Left cardiac atrium (tissue), 4 donors: ENCODE measurements around the gene JADE2. TPM values are rescaled to one million over a fixed set of nuclear protein-coding genes. Genes with fewer than 3 reads are reported as not detected.
A peak's percentile ranks its signal among the peaks of the same experiment; 100 is the strongest.
"Not testable (repeated sequence)": the region's sequence is repeated elsewhere in the genome, so short reads cannot be mapped to it uniquely, and the experiment has no call there.

ENCODE experiments used
- ATAC-seq, 2 donors: fragments of 200-7000 bp; cut with Tn5 transposase; one replicate each; pipeline ENCODE4 v1.9.1; 2020; ENCODE audit warnings: mild to moderate bottlenecking in 2 of 2, moderate library complexity in 2 of 2
- DNase-seq: peaks from one replicate; pipeline ENCODE4 v3.0.0-alpha.2; 2020
- intact Hi-C, 2 donors: fragments of 100-400 bp; cut with DNase I; formaldehyde crosslinking; loops; one replicate each; pipeline versions ENCODE4 v1.14.1 to v1.15.1; 2022 to 2023
- long read RNA-seq: library from polyadenylated mRNA; unstranded; transcript quantifications from one replicate; pipeline ENCODE4 v2.0.0, GENCODE V29; 2021
- total RNA-seq, 2 donors: library from RNA; stranded (reverse); fragmentation: NEBNext Ultra II Directional; extraction: Animal tissue kit (Norgen Biotek cat#: 25700); gene quantifications; one replicate each; pipeline ENCODE4 v1.2.1, GENCODE V29; 2021
- donor health status: DM: no; HTN: yes; CAD: no.
- donor health status: DM: no; HTN: yes; CAD: no; lungs with severe emphysema.
- donor health status: DM: yes; HTN: yes; CAD: no.
- donor health status: Dilated cardiomyopathy.

Gene JADE2
- 10 to 100 TPM; 34.7 to 49.0 TPM for total RNA-seq
- long read RNA-seq, full-length matches to known transcripts = 1 of 18 reads
- long read RNA-seq, partial matches to known transcripts = 6 of 18 reads
- long read RNA-seq, other reads (novel, unspliced or antisense) = 11 of 18 reads

GRCh38 chr5:134524826-134525682 lies at the start of gene JADE2:
JADE2 (plus strand) TSS chr5:134525670; CDS start chr5:134535858, 10,188 bp downstream.
- intact Hi-C loops = loop anchor here (1.0 to 5.0 kb wide), 5 partner anchors 52 to 153 kb away; partner anchors contain the start of genes CDKN2AIPNL (in 1 of the 2) and UBE2B (in 1 of the 2)
- ATAC-seq (peak; percentile 47 to 51), DNase-seq (peak; percentile 78)

DNA sequence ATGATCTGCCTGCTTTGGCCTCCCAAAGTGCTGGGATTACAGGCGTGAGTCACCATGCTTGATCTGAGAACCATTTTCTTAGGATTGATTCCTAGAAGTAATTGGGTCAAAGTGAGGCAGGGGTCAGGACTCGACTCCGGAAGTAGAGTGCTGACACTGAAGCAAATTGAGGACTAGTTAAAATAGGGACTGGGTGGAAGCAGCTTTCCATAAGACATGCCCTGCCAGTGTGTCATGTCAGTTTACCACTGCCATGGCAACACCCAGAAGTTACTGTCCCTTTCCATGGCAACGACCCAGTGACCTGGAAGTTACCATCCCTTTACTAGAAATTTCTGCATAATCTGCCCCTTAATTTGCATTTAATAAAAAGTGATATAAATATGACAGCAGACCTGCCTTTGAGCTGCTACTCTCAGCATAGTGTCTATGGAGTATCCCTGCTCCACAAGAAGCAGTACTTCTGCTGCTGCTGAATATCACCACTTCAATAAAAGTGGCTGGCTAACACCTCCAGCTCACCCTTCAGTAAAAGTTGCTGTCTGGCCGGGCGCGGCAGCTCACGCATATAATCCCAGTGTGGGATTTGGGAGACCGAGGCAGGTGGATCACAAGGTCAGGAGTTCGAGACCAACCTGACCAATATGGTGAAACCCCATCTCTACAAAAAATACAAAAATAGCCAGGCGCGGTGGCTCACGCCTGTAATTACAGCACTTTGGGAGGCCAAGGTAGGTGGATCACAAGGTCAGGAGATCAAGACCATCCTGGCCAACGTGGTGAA lies 47.8 kb upstream of the JADE2 start:
- DNase-seq (no peak), ATAC-seq (no peak)
- intact Hi-C loops = no loop called here

- ATAC-seq (no peak), DNase-seq (no peak)
- intact Hi-C loops = no loop called here
Measured at GRCh38 chr5:134479839-134480238, 45.6 kb upstream of the JADE2 start.

- intact Hi-C loops = no loop called here
- DNase-seq = no peak
- ATAC-seq = no peak
Measured at GRCh38 chr5:134489227-134489944, 36.1 kb upstream of the JADE2 start.

DNA sequence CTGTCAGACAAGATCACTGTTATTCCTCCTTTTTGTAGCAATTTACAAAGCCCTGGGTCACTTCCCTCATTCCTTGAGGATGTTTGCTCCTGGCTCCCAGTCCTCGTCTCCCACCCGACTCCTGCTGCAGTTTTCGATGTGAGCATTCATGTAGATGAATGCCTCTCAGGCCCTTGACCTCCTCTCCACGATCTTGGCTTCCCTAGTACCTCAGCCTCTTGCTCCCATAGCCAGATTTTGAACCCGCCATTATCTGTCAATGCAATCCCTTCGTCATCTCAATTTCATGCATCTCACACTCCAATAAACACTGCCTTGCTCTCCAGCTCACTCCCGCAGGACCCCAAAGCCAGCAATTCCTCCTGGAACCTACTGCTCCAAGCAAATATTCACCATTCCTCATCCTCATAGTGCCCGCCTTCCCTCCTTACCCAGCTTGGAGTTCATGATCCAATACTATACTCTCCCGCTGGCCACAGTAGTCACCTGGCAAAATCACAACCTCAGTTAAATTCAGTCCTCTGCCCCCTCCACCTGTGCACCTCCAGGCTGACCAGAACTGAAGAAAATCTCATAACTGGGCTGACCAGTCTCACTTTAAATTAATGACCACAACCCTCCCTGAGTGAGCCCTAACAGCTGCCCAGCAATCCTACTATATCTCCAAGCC lies 35.1 kb upstream of the JADE2 start:
- intact Hi-C loops = no loop called here
- ATAC-seq (no peak), DNase-seq (no peak)

GRCh38 chr5:134490925-134491271 lies 34.6 kb upstream of the JADE2 start:
- ATAC-seq = no peak
- no peak for DNase-seq
- intact Hi-C loops = no loop called here

DNA sequence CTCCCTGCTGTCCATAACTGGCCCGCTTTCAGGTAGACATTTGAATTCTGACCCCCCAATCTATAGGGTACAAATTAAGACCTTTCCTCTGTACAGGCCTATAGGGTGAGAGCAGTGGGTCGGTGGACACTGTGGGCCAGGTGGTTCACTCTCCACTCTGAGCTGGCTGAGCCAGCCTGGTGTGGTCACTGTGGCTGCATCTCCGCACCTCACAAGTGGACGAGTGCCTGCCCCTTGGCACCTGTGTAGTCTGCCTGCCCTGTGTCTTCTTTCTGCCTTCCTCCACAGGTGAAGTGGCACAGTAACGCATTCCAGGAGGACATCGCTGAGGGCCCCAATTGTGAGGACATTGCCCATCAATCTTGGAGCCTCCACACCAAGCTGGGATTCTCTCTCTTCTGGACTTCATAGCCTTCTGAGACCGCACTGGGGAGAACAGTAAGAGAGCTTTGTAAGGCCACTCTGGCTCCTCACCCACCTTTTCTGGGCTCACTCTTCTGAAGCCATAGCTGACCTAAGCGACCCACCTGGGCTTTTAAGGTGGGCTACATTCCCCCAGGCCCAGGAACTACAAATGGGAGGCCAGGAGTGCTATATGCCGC lies 33.5 kb upstream of the JADE2 start:
- intact Hi-C loops = no loop called here
- ATAC-seq (no peak), DNase-seq (no peak)

DNA sequence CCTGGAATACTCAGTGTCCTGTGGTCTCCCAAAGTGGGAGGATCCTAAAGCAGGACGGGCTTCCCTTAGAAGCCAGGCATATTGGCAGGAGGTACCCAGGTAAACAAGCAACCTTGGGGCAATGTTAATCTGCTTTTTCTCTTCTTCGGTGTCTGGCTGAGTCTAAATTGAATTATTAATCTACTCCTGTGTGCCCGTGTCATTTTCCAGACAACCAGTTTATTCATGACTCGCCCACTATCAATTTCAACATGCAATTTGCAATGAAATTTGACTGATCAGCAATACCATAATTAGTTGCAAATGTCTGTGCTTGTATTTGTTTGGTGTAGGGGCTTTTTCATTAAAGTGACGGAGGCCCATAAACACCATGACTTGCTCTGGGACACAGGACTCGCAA lies 32.9 kb upstream of the JADE2 start:
- ATAC-seq = no peak
- intact Hi-C loops = no loop called here
- no peak for DNase-seq

GRCh38 chr5:134493461-134494055 lies 31.9 kb upstream of the JADE2 start:
- DNase-seq (no peak), ATAC-seq (no peak)
- intact Hi-C loops = no loop called here

DNA sequence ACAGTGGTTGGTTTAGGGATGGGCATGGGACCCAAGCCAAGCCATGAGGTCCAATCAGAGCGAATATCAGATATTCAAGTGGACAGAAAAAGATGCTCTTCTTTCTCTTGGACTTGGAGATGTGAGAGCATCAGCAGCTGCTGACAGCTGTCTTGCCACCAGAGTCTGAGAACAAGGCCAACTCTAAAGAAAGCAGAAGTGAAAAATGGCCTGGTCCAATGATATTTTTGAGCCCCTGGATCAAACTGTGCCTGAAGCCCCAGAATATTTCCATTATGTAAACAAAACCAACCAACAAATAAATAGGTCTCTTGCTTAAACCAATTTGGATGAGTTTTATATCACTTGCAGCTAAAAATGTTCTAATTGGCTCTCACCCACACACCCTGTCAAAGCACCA lies 30.7 kb upstream of the JADE2 start:
- intact Hi-C loops = no loop called here
- DNase-seq = no peak
- ATAC-seq = no peak

DNA sequence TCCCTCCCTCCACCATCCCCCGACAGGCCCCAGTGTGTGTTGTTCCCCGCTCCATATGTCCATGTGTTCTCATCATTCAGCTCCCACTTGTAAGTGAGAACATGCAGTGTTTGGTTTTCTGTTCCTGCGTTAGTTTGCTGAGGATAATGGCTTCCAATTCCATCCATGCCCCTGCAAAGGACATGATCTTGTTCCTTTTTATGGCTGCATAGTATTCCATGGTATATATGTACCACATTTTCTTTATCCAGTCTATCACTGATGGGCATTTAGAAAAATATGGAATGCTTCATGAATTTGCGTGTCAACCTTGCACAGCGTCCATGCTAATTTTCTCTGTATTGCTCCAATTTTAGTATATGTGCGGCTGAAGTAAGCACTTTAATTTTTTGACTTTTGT lies 25.6 kb upstream of the JADE2 start:
- intact Hi-C loops, ATAC-seq, DNase-seq: not testable (repeated sequence)

- ATAC-seq = no peak
- DNase-seq = no peak
- intact Hi-C loops = no loop called here
Measured at GRCh38 chr5:134500699-134501430, 24.6 kb upstream of the JADE2 start.

DNA sequence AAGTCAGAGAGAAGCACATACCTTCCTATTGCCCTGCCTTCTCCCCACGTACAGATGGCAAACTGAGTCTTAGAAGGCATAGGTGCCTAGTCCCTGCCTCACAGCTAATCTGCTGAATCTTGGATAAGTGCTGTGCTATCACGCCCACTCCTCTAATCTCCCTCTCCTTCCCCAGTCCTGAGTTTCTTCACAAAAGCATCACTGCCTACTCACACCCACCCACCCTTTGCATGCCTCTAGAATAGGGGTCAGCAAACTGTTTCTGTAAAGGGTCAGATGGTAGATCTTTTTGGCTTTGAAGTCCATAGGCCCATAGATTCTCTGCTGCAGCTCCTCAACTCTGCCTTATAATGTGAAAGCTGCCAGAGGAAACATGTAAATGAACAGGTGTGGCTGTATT lies 23.2 kb upstream of the JADE2 start:
- intact Hi-C loops = no loop called here

DNA sequence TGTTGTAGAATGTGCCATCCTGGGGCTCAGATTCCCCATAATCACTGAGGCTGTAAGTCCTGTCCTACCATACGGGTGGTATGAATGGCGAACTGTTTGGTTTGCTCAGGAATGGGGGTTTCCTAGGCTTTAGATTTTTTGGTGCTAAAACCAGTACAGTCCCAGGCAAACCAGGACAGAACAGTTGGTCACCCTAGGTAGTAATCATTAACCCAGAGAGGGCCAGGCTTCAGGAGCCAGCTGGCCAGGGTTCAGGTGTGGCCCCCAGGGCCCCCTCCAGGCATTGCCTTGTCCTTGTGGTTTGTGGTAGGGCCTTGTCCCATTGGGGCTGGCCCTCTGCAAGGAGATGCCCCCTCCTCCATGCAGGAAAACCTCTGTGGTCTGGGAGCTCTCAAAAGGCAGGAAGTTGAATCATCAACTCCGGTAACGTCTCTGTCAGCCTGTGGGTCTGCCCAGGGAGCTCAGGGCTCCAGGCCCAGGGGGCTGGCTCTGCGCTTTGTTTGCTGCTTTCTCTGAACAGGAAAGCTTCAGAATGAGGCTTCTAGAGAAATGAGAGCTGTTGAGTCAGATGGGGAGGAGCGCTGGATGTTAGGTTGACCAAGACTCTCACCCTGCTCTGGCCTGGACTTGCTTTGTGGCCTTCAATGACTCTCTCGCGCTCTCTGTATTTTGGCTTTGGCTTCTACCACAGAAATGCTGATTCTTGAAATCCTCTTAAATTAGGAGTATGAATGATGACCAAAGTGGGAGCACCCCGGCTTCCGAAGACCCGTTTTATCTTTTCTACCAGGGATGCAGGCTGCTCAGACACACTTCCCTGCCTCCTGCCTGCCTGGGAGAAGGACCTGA lies 22.2 kb upstream of the JADE2 start:
- intact Hi-C loops = no loop called here
- ATAC-seq (peak; percentile 45 to 87), DNase-seq (peak; percentile 88)

More for the DNA sequence above, 23.2 kb upstream of the JADE2 start:
- no peak for ATAC-seq
- DNase-seq = no peak

DNA sequence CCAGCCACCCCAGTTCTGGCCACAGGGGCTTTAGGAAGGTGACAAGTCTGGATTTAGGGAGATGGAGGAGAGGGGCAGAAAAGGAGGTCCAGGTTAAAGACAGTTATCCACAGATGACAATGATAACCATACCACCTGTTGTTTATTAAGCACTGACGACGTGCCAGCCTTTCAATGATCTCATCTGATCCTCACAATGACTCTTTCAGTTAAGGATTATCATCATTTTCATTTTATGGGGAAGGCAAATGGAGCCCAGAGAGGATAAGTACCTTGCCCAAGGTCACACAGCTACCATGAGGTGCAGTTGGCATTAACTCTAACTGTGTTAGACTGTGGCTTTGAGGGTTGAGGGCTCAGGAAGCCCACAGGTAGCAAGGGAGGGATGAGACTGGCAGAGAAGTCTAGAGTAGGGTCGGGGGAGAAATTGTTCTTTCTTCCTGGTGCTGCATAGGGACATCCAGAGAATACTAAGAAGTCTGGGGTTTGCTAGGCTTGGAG lies 21.5 kb upstream of the JADE2 start:
- no peak for DNase-seq
- ATAC-seq = no peak
- intact Hi-C loops = no loop called here

- no peak for ATAC-seq
- DNase-seq = no peak
- intact Hi-C loops = no loop called here
Measured at GRCh38 chr5:134504629-134505300, 20.7 kb upstream of the JADE2 start.
